ENCODE data around the gene UBXN7.

DNA sequence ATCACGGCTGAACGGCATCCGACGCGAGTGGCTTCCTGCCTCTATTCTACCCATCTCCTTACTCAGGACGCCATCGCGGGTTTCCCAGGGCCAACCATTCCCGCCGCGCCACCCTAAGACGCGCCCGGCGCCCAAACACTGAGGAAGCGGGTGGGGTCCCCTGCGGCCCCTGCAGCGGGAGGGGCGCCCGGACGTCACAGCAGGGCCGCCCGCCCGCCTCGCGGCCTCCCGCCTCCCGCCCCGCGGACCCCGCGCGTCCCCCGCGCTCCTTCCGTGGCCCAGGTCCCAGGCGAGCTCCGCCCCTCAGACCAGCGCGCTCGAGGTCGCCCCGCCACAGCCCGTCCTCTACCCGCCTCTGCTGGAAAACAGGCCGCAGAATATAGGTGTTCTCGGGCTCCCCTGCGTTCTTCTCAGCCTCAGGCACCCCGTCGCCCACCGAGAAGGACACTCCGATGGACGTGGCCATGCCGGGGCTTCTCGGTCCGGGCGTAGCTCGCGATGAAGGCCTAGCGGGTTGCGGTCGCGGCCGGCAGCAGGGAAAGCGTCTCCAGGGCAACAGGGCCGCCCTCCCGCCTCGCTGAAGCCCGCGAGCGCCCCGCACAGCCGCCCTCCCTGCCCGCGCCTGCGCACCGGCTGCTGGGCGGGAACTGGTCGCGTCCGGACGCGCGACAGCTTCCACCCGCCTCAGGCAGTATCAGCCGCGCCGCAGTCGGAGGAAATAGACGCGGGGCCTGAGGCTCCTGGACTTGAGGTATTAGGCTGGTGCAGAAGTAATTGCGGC lies 114.3 kb downstream of the UBXN7 start, which contains the start of gene DYNLT2B:
- TF ChIP-seq, protein P1, sequence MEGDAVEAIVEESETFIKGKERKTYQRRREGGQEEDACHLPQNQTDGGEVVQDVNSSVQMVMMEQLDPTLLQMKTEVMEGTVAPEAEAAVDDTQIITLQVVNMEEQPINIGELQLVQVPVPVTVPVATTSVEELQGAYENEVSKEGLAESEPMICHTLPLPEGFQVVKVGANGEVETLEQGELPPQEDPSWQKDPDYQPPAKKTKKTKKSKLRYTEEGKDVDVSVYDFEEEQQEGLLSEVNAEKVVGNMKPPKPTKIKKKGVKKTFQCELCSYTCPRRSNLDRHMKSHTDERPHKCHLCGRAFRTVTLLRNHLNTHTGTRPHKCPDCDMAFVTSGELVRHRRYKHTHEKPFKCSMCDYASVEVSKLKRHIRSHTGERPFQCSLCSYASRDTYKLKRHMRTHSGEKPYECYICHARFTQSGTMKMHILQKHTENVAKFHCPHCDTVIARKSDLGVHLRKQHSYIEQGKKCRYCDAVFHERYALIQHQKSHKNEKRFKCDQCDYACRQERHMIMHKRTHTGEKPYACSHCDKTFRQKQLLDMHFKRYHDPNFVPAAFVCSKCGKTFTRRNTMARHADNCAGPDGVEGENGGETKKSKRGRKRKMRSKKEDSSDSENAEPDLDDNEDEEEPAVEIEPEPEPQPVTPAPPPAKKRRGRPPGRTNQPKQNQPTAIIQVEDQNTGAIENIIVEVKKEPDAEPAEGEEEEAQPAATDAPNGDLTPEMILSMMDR (IDR thresholded peaks at IDR 0.05): no peak
- TF ChIP-seq POLR2A (IDR thresholded peaks at IDR 0.05): no peak
